Esophagus muscularis mucosa (tissue), 4 donors: ENCODE measurements around the gene DGCR2.

Source experiments
- EP300 ChIP-seq: sonication (generic); formaldehyde crosslinking; IDR thresholded peaks from one replicate; pipeline ENCODE4 v1.6.1; 2017; ENCODE audit warnings: antibody characterized with exemption
- POLR2A ChIP-seq: fragments of 450-650 bp; IDR thresholded peaks from one replicate; pipeline ENCODE4 v1.6.1; 2017; ENCODE audit warnings: antibody characterized with exemption, moderate library complexity, mild to moderate bottlenecking, low read depth
- POLR2AphosphoS5 ChIP-seq, 2 donors: sonication (generic); formaldehyde crosslinking; IDR thresholded peaks; one replicate each; pipeline ENCODE4 v1.6.1; 2017; ENCODE audit warnings: antibody characterized with exemption in 2 of 2
- TF ChIP-seq, protein P1 (sequence below), 3 experiments: fragments of 200-600 bp in 2 of 3; fragments of 450-650 bp in 1 of 3; sonication (generic) in 2 of 3; IDR thresholded peaks; one replicate each; pipeline ENCODE4 v1.5.1; 2017 to 2019; ENCODE audit warnings: antibody characterized with exemption in 3 of 3, mild to moderate bottlenecking in 2 of 3, moderate library complexity in 1 of 3

DNA sequence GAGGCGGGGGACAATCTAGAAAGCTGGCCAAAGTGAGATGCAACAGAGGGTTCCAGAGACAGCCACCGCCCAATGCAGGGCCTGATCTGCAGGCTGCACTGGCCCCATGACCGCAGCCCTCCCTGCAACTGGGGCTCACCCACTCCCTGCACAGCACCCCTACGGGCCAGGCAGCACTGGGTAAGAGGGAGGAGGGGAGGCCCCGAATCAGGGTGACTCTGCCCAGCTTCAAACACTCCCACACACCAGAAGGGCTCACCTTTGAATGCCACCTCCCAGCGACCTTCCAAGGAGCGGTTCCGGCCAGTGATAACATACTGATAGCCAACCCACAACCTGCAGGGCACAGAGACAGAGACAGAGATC is 59.3 kb downstream of the DGCR2 start:
- TF ChIP-seq POLR2AphosphoS5 (IDR thresholded peaks at IDR 0.05) = no peak
- TF ChIP-seq, protein P1, sequence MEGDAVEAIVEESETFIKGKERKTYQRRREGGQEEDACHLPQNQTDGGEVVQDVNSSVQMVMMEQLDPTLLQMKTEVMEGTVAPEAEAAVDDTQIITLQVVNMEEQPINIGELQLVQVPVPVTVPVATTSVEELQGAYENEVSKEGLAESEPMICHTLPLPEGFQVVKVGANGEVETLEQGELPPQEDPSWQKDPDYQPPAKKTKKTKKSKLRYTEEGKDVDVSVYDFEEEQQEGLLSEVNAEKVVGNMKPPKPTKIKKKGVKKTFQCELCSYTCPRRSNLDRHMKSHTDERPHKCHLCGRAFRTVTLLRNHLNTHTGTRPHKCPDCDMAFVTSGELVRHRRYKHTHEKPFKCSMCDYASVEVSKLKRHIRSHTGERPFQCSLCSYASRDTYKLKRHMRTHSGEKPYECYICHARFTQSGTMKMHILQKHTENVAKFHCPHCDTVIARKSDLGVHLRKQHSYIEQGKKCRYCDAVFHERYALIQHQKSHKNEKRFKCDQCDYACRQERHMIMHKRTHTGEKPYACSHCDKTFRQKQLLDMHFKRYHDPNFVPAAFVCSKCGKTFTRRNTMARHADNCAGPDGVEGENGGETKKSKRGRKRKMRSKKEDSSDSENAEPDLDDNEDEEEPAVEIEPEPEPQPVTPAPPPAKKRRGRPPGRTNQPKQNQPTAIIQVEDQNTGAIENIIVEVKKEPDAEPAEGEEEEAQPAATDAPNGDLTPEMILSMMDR (IDR thresholded peaks at IDR 0.05) = no peak
- no peak for TF ChIP-seq EP300
- no peak for TF ChIP-seq POLR2A
